HG02610 (cell line): Measurements from ENCODE around the gene CERK.
"Not testable (repeated sequence)": the region's sequence is repeated elsewhere in the genome, so short reads cannot be mapped to it uniquely, and the experiment has no call there.

Experiments
- ATAC-seq: cut with Tn5 transposase; IDR thresholded peaks from one replicate; pipeline ENCODE4 v1.9.1; 2021; ENCODE audit warnings: mild to moderate bottlenecking, moderate library complexity; ENCODE audit not compliant: unreplicated experiment

Gene CERK

GRCh38 chr22:46734213-46734722, 3.8 kb downstream of the CERK start:
- ATAC-seq = not testable (repeated sequence)

- no peak for ATAC-seq
These were observed 5.5 kb downstream of the CERK start for GRCh38 chr22:46732513-46732912.

- no peak for ATAC-seq
These were observed 6.0 kb downstream of the CERK start for GRCh38 chr22:46732041-46732379.

GRCh38 chr22:46731246-46732040, 6.6 kb downstream of the CERK start:
- ATAC-seq = no peak

- no peak for ATAC-seq
These were observed 7.3 kb downstream of the CERK start for GRCh38 chr22:46730568-46731245.

- no peak for ATAC-seq
These were observed 9.6 kb downstream of the CERK start for GRCh38 chr22:46728470-46728869.

GRCh38 chr22:46727813-46728364, 10.2 kb downstream of the CERK start:
- ATAC-seq = no peak

- no peak for ATAC-seq
These were observed 11.1 kb downstream of the CERK start for GRCh38 chr22:46726986-46727317.

- no peak for ATAC-seq
These were observed 11.7 kb downstream of the CERK start for GRCh38 chr22:46726066-46726985.

- ATAC-seq = no peak
These were observed 13.0 kb downstream of the CERK start for GRCh38 chr22:46725096-46725495.

GRCh38 chr22:46723882-46724281, 14.2 kb downstream of the CERK start:
- no peak for ATAC-seq

- no peak for ATAC-seq
These were observed 16.5 kb downstream of the CERK start for GRCh38 chr22:46721501-46722085.

- no peak for ATAC-seq
These were observed 18.1 kb downstream of the CERK start for GRCh38 chr22:46719921-46720320.

GRCh38 chr22:46714550-46714949, 23.5 kb downstream of the CERK start:
- ATAC-seq = no peak

GRCh38 chr22:46712288-46712687, 25.8 kb downstream of the CERK start:
- no peak for ATAC-seq

GRCh38 chr22:46710806-46711205, 27.2 kb downstream of the CERK start:
- no peak for ATAC-seq

- no peak for ATAC-seq
These were observed 29.2 kb downstream of the CERK start for GRCh38 chr22:46708766-46709330.

GRCh38 chr22:46707827-46708570, 30.1 kb downstream of the CERK start:
- no peak for ATAC-seq

GRCh38 chr22:46707305-46707704, 30.7 kb downstream of the CERK start:
- no peak for ATAC-seq

- no peak for ATAC-seq
These were observed 32.0 kb downstream of the CERK start for GRCh38 chr22:46706060-46706459.
